ENCODE data around the gene B4GALNT1.
"Not testable (repeated sequence)": the region's sequence is repeated elsewhere in the genome, so short reads cannot be mapped to it uniquely, and the experiment has no call there.

Gene B4GALNT1

DNA sequence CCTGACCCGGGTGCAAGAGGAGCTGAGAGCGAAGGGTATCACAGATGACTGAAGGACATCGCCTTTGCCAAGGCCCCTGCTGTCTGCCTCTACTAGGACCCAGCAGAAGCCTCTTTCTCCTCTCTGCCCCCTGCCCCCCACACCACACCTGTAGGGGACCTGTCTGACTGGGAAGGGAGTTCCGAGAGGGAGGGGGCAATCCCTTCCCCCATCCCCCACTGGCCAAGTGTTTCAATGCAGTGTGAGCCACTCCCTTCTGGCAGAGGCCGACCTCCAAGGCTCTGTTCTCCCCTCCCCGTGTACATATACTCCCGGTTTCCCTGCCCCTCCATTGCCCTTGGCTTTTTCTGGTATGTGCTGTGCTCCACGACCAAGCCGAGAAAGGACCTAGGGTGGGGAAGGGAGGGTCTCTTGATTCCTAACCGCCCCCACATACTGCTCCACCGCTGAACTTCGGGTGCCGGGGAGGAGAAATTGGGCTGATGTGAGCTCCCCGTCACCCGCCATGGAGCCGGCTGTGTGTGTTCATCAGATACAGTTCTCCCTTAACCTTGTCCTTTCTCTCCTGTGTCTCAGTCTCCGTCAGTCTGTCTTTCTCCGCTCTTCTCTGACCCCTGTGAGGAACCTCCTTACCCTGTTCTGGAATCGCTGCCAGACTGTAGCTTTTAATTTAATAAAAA is 23.8 kb downstream of the B4GALNT1 start:
- DNase-seq (ENCODE audit: low read depth), result no peak

DNA sequence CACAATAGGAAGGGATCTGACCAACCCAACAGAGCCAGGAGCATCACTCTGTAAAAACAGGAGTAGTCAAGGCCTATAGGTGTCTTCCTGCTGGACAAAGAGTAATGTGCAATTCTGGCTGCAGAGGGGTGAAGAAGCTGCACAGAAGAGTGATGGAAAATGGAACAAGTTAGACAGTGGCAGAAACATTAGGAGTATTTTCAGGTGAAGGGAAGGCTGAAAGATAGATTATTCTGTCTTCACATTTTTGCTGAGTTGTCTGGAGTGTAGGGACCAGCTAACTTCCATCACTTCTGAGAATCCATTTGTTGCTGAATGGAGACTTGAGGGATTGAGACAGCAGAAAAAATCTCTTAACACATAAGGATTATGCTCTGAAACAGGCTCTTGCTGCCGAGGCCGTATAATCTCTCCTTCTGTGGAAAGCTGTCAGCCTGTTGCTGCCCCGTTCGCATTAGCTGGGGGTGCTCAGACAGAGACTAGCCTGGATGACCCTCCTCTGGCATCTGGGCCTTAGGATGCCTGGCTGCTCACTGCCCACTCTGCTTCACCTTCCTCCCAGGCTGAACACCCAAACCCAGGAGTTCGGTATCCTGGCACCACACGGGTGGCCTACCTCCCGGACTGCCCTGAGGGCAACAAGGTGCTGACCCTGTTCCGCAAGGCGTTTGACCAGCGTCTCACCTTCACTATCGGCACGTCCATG is 24.9 kb downstream of the B4GALNT1 start:
- no peak for DNase-seq (ENCODE audit: low read depth)

DNA sequence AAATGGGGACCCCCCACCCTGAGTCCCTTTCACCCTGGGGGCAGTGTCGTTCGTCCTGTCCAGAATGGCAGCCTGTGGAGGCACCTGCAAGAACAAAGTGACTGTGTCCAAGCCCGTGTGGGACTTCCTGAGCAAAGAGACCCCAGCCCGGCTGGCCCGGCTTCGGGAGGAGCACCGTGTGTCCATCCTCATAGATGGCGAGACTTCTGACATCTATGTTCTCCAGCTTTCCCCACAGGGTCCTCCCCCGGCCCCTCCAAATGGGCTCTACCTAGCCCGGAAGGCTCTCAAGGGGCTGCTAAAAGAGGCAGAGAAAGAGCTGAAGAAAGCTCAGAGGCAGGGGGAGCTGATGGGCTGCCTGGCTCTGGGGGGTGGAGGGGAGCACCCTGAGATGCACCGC is 26.2 kb downstream of the B4GALNT1 start:
- no peak for DNase-seq (ENCODE audit: low read depth)

DNA sequence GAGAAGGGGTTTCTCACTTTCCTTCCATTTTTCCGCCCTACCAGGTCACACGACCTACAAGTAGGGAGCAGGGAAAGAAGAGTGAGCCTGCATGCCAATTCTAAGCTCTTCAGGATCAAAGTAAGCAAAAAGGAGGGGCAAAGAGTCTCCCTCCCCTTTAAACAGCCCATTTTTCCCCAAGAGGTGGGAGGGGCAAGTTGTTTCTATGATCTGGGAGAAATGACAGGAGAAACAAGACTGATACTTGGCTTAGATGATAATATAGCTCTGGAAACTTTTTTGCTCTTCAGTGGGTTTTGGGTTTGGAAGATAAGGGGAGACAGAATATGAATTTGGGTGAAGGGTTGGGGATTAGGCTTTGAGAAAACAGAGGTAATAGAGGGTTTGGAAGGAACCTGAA is 26.6 kb downstream of the B4GALNT1 start:
- DNase-seq (ENCODE audit: low read depth), result no peak

DNA sequence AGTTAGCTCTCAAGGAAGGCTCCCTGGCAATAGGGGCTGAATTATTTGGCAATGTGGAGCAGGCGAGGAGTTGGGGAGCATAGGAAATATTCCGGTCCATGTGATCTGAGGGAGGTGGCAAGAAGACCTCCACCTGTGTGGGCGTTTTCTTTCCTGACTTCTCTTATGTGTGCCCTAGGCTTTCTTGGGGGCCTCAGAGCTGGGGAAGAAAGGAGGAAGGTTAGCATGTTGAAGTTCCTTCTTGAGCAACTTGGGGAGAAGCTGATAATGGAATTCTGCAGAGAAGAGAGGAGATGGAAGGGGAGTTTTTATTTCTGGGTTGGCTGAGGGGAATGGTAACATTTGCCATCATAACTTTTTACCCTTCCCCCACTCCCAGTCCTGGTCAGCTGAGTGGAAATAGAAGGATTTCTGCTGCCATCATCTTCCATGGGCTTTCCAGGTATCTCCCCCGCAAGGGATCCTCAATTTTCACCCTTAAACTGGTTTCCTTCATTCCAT is 27.1 kb downstream of the B4GALNT1 start:
- DNase-seq (ENCODE audit: low read depth), result no peak

DNA sequence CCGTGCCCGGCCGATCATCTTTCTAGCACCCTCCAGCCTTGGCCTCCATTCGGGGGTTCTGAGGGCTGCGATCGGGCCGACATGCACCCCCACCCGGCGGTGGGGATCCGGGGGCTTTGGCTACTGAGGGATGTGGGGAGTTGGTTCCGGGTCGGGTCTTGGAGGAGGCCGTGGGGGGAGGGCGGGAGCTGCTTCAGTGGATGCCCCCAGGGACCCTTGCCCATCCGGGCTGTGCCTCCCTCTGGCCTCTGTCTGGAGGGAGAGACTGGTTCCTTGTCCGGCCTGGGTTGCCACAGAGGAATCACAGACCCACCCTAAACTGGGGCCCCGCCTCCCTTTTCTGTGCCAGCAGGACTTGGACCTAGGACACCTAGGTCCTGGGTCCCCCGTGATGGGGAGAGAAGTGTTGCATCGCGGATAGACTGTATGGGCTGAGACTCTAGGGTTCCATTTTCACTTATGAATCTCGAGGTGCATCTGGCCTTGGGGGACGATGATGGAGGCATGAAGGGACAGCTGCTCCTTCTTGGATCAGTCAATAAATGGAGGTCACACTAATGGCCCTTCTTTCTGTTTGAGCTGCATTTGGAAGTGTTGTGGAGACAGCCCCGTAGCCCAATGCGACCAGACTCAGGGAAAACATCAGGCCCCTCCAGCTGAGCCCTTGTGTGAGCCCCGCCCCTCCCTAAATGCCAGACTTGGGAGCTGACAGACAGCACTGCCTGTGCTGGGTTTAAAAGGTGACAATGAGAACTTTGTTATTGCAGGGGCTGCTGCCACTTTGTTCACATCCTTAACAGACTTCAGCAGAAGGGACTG is 27.8 kb downstream of the B4GALNT1 start:
- DNase-seq (ENCODE audit: low read depth), result no peak

DNA sequence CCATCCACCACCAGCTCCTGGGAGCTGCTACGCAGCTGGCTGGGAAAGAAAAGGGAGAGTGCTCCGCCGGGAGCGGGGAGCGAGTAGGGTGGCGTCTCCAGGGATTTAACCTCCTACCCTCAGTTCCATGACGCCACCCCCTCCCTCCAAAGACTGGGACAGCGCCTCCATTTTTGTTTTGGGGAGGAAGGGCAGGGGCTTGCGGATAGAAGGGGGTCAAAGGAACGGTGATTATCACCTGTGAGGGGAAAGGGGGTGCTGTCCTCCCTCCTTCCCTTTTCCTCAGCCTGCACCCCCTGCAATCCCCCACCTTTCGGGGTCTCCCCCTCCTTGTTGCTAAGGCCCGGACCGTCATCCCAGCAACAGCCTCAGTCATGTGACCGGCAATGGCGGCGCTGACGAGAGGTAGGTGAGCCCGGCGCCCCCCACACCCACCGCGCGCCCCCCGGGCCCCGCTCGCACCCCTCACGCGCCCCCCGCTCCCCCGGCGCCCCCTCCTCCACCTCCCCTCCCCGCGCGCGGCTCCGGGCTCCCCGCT is 28.5 kb downstream of the B4GALNT1 start, which contains the start of gene DTX3:
DTX3 (plus strand) TSS at position 371 of the 538 bp plus-strand sequence. CDS start 1,694 bp downstream, outside the sequence.
- no peak for DNase-seq (ENCODE audit: low read depth)

DNA sequence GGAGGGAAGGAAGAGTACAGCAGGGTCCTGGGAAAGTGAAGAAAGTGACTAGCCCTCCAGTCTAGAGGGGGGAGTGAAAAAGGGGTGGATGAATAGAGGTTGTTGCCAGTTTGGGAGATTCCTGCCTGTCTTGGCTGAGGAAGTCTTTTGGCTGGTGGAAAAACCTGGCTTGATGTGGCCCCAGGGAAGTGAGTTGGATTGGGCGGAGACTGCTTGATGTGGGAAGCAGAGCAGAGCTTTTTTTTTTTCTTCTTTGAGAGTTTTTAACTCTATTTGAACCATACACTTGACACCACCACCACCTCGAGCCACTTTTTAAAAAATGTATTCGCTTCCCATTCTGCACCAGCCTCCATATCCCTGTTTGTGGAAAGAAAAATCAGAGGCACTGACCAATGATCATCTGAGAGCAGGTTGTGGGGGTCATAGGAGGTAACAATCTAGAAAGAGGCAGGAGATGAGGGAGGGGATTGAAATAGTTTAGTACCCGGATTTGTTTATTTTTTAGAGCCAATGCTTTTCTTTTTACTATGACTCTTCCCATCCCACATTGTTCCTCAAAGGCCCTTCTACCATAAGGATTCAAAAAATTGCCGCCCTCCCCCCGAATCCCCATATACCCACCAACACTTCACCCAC is 29.1 kb downstream of the B4GALNT1 start:
- DNase-seq (ENCODE audit: low read depth), result no peak

DNA sequence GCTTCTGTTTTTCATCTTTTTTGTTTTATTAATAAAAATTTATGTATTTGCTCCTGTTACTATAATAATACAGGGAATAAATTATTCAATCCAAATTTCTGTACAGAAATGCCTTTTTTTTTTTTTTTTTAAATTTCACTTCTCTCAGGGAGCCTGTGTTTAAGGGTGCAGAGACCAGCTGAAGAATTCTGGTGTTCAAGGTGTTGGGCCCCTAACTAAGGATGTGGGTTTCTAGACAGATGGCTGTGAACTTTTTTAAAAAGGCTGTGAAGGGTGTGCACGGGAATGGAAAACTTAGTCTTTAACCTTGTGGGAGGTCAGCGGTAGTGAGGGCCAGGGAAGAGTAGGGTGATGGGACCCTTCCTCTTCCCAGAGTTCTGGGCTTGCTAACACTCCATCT is 29.7 kb downstream of the B4GALNT1 start:
- DNase-seq (ENCODE audit: low read depth), result no peak

DNA sequence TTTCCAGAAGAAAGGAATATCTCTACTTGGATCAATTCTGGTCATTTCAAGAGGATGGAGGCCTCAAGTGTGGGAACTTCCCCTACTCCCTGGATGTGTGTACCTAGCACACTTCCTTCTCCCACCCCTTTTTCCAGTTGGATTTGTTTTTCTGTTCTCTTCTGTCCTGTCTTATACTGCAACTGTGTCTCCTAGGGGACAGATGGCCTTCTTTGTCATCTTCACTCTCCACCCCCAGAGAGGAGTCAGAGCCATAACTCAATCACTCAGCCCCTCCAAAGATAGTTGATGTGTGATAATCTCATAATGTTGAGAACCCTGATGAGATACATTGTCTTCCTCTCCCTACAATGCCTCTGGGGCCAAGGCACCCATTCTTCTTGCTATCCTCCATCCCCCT is 30.5 kb downstream of the B4GALNT1 start:
- no peak for DNase-seq (ENCODE audit: low read depth)

DNA sequence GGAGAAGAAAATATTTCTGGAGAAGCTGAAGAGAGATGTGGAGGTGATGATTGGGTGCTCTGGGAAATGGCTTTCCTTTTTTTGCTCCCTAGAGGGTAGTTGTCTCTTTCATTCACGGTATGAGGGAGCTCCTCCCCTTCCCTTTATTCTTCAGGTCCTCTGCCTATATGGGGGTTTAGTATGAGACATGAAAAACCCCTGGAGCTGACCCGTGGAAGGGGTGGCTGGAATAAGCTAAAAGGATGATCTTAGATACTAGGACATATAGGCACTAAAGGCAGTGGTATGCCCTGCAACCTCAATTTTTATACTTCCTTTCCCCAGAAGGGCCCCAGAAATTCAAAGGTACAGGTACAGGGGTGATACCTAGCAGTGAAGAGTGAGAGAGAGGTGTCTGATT is 32.6 kb downstream of the B4GALNT1 start:
- DNase-seq (ENCODE audit: low read depth), result no peak

DNA sequence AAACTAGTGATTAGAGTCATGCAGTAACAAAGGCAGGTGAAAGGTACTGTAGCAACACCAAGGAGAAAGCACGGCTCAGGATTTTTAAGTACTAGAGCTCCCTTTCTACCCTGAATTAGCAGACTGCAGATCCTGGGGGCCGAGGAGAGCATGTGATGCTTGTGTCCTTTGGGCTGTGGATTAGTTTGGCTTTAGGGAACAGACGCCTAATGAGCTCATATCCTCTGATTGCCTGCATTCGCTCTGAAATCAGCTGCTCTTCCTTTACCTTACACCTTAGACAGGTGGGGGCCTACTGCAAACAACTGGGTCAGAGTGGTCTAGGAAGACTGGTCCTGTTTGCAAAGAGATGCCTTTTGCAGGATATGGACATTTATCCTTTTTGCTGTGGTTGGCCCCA is 39.8 kb downstream of the B4GALNT1 start:
- DNase-seq (ENCODE audit: low read depth), result no peak

DNA sequence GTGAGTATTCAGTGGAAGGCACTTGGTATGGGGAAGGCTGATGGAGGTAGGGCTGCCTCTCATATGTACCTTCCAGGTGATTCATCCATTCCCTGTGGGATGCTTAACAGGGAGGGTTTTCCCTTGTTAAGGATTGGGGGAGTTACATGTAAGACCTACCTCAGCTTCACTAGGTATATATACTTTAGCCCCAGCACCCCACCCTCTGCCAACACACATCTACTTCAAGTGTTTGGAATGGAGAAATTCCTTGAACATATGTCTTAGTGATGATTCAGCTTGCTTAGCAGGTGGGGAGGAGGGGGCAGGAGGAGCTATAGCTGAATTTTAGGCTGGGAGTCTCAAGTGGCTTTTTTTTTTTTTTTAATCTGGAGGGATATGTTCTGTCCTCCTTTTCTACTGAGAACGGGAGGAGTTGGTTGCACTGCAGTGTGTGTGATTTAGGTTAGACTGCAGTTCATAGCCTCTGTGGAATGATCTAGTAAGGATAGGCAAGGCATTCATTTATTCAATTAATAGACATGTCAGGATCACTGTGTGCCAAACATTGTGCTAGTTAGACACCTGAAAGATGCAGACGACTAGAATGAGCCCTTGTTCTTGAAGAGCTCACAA is 40.3 kb downstream of the B4GALNT1 start:
- DNase-seq (ENCODE audit: low read depth), result no peak

DNA sequence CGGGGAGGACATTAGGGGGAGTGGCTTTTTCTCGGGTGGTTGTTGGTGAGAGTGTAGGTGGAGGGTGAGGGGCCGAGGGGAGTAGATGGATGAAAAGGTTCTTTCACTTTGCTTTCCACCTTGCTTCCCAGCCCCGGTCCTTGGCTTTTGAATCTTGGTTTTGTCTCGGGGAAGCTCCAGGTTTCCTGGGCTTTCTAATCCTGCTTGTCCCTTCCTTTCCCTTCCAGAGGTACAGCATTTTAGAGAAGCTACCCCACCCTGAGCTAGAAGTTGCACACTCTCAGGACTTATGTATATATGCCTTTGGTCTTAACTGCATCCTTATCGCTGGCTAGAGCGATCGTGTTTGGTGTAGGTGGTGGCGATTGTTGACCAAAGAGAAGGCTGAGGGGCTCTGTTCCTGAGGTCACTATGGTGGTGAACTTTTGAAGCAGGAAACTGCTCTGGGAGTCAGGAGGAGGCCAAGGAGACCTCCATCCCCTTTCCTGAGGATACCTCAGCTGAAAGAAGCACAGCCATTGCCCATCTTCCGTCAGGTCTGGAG is 41.1 kb downstream of the B4GALNT1 start:
- DNase-seq (ENCODE audit: low read depth), result no peak

DNA sequence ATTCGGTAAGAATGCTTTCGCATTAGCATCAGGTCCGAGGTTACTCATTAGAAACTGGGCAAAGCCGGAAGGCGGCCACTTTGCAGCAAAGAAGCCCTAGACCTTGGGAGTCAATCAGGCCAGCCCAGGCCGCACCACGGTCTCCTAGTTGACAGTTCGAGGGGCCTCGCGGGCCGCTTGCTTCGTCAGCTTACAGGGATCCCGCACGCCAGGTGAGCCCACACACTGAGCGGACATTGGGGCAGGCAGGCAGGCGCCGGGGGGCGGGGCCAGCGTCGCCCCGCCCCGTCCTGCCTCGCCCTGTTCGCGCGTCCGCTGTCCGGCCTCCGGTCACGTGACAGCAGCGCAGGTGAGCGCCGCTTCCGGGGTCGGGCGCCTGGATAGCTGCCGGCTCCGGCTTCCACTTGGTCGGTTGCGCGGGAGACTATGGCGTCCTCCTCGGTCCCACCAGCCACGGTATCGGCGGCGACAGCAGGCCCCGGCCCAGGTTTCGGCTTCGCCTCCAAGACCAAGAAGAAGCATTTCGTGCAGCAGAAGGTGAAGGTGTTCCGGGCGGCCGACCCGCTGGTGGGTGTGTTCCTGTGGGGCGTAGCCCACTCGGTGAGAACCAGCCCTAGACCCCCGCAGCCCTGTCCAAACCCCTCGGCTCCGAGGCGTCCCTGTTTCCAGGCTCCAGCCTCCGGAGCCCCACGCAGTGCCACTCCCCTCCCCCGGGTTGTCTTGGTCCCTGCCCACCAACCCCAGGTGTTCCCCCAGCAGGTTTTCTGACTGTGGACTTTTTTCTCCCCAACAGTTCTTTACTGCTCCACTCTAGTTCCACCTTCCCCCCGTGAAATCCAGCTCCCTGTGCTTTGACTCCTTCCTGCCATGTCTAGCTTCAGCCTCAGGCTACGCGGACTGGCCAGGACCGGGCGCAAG is 41.9 kb downstream of the B4GALNT1 start, which contains the start of gene PIP4K2C:
PIP4K2C (plus strand) TSS at position 329 of the 918 bp plus-strand sequence; CDS start at position 427, 98 bp downstream.
- no peak for DNase-seq (ENCODE audit: low read depth)

DNA sequence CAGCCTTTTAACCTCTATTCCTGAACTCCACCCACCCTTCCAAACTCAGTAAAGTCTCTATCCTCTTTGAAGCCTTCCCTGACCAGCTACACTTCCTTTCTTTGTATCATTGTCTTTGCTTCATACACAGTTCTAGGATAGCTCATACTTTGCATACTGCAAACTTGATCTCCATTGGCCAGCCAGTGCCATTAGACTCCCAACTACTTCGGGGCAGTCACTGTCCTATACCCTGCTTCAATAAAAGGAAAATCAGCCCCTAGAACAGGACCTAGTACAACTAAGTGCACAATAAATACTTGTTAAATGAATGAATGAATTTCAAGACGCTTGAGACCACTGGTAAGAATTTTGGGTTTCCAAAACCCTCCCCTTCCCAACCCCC is 42.5 kb downstream of the B4GALNT1 start:
- no peak for DNase-seq (ENCODE audit: low read depth)

DNA sequence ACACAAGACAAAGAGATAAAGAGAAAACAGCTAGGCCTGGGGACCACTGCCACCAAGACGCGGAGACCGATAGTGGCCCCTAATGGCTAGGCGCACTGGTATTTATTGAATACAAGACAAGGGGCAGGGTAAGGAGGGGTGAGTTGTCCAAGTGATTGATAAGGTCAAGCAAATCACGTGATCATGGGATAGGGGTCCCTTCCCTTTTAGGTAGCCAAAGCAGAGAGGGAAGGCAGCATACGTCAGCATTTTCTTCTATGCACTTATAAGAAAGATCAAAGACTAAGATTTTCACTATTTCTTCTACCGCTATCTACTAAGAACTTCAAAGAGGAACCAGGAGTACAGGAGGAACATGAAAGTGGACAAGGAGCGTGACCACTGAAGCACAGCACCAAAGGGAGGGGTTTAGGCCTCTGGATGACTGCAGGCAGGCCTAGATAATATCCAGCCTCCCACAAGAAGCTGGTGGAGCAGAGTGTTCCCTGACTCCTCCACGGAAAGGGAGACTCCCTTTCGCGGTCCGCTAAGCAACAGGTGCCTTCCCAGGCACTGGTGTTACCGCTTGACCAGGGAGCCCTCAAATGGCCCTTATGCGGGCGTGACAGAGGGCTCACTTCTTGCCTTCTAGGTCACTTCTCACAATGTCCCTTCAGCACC is 43.9 kb downstream of the B4GALNT1 start:
- DNase-seq (ENCODE audit: low read depth), result not testable (repeated sequence)

DNA sequence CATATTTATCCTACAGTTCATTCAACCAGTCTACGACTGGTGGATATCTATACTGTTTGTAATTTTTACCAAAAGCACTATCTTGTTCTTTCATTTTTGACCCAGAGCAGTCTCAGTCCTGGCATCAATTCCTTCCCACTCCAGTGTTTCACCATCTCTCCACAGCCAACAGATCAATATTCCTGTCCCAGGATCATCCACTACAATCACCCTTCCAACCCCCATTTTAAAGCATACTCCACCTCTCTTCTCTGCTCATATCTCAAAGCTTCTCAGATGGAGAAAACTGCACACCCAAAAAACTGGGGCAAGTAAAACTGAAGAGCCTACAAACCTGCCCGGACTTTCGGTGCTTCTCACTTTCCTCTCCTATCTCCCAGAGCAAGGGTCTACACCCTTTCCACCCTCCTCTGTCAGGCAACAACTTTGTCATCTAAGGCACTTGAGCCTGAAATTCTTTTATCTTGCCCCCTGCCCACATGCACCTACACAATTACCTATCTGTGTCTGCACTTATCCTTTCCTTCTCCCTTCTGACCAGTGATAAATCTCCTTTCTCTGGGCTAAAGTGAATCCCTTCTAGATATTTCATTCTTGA is 46.1 kb downstream of the B4GALNT1 start:
- DNase-seq (ENCODE audit: low read depth), result no peak

DNA sequence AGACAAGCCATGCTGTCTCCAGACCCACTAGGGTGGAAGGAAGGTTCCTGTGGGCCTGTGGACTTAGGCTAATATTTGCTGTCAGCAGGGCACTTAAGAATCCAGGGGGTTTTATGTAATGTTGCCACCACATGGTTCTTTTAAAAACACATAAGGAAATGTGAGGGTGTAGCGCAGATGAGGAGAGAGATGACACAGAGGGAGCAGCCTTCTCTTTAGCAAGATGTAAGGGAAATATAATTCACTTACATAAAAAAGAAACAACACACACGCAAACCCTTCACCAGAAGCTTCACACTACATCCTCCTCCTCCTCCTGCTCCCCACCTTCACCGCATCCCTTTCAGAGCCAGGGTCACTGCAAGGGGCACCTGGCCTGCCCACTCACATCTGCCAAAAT is 46.9 kb downstream of the B4GALNT1 start:
- no peak for DNase-seq (ENCODE audit: low read depth)
